ENCODE data around the gene ECHS1.

ECHS1 gene

DNA sequence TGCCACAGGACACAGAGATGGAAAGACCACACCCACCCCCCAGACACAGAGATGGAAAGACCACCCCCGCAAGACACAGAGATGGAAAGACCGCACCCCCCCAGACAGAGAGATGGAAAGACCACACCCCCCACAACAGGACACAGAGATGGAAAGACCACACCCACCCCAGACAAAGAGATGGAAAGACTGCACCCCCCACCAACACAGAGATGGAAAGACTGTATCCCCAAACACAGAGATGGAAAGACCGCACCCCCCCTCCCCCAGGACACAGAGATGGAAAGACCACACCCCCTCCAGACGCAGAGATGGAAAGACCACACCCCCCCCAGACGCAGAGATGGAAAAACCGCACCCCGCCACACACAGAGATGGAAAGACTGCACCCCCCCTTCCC, 56.4 kb downstream of the ECHS1 start:
- intact Hi-C loops (cut with DNase I) = no loop called here
- DNase-seq = no peak

DNA sequence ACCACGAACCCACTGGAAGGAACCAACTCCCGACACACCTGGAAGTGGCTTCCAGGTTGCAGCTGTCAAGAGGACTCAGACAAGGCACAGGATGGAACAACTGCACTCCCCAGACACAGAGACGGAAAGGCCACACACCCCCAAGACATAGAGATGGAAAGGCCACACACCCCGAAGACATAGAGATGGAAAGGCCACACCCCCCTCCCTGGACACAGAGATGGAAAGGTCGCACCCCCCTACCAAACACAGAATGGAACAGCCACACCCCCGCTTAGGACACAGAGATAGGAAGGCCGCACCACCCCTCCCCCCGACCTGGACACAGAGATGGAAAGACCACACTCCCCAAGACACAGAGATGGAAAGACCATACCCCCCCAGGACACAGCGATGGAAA, 56.9 kb downstream of the ECHS1 start:
- intact Hi-C loops (cut with DNase I) = no loop called here
- no peak for DNase-seq

DNA sequence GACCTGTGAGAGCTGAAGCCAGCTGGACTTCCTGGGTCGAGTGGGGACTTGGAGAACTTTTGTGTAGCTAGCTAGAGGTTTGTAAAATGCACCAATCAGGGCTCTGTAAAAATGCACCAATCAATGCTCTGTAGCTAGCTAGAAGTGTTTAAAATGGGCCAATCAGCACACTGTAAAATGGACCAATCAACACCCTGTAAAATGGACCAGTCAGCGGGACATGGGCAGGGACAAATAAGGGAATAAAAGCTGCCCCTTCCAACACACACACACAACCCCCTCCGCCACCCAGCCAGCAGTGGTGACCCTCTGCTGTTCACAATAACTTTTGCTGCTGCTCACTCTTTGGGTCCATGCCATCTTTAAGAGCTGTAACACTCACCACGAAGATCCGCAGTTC, 57.3 kb downstream of the ECHS1 start:
- DNase-seq = no peak
- intact Hi-C loops (cut with DNase I) = no loop called here

DNA sequence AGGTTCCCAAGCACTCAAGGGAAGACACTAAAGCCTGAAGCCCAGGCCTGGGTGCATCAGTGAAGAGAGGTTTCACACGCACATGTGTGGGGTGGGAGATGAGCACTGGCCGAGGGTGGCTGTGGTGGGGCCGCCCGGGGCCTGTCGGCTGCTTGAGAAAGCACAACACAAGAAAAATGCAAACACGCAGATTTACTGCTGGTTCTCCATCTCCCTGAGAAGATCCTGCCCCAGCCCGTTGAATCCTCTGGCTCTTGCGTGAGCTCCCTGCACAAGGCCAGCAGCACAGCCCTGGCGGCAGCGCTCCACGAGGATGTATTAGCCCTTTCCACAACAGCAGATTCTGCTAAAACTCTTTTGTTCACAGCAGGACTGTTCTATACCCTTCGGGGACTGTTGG, 58.2 kb downstream of the ECHS1 start:
- no peak for DNase-seq
- intact Hi-C loops (cut with DNase I) = no loop called here

DNA sequence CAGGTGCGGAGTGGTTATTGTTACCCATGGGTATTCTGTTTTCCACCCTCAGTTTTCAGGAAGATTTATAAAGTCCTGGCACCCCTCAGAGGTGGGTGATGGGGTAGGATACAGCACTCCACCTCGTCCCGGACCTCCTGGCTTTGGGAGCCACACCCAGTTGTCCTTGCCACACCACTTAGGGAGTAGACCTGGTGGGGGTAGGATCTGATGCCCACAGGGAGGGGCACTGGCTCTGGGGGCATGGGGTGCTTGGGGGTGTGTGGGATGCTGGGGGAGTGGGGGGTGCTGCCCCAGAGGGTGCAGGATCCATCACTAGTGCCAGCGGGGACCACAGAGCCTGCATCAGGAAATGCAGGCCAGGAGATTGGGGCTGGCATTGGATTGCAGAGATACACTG, 60.0 kb downstream of the ECHS1 start:
- DNase-seq = no peak
- intact Hi-C loops (cut with DNase I) = no loop called here

DNA sequence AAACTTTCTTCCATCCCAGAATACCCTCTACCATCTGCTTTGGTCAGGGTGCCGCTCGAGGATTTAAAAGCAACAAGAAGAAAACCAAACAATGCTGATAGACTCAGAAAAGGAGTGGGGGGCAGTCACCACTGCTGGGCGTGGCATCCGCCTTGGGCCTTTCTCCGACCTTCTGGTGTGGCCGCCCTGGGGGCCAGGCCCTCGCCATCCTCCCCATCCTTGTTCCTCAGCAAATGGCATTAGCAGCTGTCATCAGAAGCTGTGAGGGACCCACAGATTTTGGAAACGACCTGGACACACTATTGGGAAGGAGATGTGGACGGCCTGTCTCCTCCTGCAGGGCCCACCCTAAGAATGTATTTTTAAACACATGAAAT, 60.4 kb downstream of the ECHS1 start:
- no peak for DNase-seq
- intact Hi-C loops (cut with DNase I) = no loop called here
